IPS-18c (cell line): ENCODE data around the gene PMP22.

Experiments used
- H3K4me3 ChIP-seq: 2 replicates; pipeline ENCODE4 v1.7.0; 2013; ENCODE audit warnings: low read depth, mild to moderate bottlenecking, low read length, moderate library complexity; ENCODE audit not compliant: insufficient read depth
- H3K9me3 ChIP-seq: one replicate; pipeline ENCODE4 v1.6.1; 2013; ENCODE audit warnings: mild to moderate bottlenecking, low read length, moderate library complexity; ENCODE audit not compliant: control insufficient read depth, insufficient read depth

Gene PMP22

GRCh38 chr17:15284107-15284506, 19.0 kb upstream of the PMP22 start:
- Histone ChIP-seq H3K4me3 (no peak overlapping the region), H3K9me3 (no peaks in the 10 kb centered on the region)

DNA sequence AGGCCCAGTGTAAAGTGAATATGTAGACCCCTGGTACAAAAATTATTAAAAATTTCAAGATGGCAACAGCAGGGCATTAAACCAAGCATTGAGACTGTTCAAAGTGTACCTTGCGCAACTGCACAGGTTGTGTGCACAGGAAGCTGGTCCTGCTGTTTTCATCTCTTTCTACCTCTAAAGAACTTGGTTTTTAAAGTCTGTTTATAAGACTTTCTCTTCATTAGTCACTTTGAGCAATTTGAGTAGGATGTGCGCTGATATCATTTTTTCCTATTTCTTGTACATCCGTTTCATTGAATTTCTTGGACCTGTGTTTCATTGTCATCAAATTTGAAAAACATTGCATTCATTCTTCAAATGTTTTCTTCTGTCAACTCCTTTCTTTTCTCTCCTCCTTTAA, 16.8 kb upstream of the PMP22 start:
- Histone ChIP-seq H3K9me3 (no peaks in the 10 kb centered on the region), H3K4me3 (no peak overlapping the region)

DNA sequence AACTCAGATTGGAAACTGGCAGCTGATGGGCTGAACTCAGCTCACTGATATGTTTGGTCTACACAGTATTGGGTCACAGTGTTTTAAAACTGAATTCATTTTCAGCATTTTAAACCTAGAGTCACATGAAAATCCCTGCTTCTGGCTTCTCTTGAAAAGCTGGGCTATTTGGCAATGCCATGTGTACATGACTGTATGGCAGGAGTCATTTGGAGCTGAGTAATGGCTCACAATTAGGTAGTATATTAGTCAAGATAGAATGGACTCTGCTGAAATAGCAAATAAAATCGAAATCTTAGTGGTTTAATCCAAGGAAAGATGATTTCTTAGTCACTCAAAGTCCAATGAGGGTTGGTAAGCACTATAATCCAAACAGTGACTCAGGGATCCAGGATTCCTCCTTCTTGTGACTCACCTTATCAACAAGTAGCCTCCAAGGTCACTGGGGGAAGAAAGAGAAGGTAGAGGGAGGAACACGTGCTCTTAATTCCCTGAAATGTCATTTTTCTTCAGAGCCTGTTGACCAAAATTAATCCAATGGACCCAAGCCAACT, 13.9 kb upstream of the PMP22 start:
- no peaks in the 10 kb centered on the region for H3K9me3 ChIP-seq
- no peak overlapping the region for H3K4me3 ChIP-seq

DNA sequence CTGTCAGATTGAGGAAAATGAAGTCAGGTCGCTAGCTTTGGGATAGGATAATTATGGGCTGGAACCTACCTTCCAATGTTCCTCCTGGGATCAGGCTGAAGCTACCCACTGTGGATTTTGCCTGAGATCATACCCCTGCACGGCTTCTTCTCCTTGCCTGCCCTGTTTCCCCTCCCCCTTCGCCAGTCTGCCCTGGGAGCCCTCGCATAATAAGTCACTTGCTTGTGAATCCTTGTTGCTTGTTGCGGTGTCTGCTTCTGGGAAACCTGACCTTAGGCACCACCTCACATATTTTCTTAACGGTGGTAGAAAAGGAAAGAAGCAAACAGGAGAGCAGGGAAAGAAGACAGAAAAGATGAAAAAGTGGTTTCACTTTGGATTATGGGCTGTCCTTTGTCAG, 13.3 kb upstream of the PMP22 start:
- Histone ChIP-seq H3K4me3 (no peak overlapping the region), H3K9me3 (no peaks in the 10 kb centered on the region)

DNA sequence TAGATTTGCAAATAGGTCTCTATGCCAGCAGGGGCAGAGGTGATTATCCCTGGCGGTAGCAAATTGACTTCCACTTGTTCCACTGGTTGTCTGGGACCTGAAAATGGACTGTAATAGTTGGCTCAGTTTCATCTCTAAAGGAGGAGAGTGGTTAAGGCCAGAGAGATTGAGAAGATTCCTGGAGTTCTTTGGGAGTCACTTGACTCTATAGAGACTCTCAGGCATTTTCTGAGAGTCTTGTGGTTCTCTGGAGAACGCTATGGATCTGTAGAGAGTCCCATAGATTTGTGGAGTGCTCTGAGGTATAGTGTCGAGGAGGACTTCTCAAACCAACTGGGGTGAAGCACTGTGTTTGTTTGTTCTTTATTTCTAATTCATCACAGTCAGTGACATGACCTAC, 8.9 kb upstream of the PMP22 start:
- Histone ChIP-seq H3K9me3 (no peaks in the 10 kb centered on the region), H3K4me3 (no peak overlapping the region)

DNA sequence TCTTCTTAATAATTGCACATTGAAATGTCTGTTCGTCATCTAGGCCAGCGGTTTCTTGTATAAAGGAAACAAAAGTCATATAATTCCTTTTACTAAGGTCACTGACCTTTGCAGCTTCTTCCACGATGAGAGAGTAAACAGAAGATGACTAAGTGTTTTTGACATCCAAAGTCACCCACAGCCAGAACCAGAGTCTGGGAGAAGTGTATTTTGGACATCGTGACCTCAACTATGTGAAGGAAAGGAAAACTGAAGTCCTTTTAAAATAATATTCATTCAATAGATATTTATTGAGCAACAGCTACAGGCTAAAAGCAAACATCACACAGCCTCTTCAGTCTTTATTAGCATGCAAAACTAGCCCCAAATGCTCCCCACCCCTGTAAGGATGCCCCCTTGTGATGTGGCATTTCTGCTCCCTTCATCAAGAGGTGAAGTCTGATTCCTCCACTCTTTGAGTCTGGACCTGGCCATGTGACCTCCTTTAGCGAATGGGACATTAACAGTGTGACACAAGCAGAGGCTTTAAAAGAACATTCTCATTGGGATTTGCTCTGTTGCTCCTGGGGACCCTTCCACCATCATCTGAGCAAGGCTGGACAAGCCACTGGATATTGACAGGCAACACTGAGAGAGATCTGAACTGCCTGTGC, 8.1 kb upstream of the PMP22 start:
- H3K9me3 ChIP-seq: no peaks in the 10 kb centered on the region
- H3K4me3 ChIP-seq: no peak overlapping the region

DNA sequence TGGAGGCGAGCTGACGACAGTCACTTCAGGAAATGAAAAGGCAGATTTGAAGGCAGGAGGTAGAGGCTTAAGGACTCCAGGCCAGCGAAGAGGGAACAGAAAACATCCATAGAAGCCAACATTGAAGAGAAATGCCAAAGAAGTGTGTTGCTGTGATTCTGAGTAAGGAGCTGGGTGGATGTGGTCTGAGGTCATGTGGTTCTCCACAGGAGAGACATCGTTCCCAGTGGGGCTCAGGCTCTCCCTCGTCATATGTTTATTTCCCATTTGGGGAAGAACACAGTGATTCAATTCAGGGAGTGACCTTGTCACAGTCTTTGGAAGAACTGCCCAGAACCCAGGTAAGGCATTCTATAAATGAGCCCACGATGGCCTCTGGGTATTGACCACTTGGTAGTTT, 6.6 kb upstream of the PMP22 start:
- peaks cover under 1% of the 10 kb centered on the region for H3K9me3 ChIP-seq
- no peak overlapping the region for H3K4me3 ChIP-seq

DNA sequence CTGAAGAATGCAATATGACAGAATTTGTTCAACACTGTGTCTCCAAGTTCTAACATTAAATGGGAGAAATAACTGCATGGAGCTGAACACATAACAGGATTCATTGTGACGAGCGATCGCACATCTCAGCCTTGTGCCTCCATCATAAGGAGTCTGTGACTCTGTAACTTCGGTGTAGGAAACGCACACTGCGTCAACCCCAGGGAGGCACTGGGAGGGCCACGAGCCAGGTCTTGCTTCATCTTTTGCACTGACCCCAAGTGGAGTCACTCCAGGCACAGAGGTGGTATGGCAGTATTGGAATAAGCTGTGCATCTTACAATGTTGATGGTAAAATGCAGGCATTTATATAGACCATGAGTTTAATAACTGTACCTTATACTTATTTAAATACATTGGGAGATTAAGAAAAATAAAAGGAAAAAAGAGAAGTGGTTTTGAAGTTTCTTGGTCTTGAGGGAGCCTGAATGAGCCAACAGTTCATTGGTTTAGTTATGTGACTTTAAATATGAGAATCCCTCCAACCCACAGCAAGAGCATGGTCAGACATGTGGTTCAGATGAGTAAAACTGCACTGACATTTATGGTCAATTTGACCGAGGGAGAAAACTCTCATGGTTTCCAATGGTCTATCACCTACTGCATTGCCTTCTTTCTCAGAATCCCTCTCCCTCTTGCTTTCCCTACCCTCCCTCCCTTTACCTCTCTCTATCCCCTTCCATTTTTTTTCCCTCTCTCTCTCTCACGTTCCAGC, 5.7 kb upstream of the PMP22 start:
- Histone ChIP-seq H3K9me3 (peaks cover 2% of the 10 kb centered on the region), H3K4me3 (no peak overlapping the region)

DNA sequence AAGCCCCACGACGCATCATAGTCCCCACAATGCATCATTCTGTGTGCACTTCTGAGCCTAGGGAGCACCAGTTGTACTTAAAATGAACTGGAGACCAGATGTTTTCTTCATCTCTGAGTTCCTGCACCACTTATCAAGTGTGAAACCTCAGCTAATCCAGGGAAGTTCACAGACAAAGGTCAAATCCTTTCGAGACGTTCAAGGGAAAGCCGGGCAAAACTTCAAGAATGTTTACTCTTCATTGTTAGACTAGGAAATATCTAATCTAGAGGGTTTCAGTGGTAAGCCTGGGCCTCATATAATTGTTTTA, 4.6 kb upstream of the PMP22 start:
- H3K9me3 ChIP-seq: peaks cover 2% of the 10 kb centered on the region
- H3K4me3 ChIP-seq: no peak overlapping the region

DNA sequence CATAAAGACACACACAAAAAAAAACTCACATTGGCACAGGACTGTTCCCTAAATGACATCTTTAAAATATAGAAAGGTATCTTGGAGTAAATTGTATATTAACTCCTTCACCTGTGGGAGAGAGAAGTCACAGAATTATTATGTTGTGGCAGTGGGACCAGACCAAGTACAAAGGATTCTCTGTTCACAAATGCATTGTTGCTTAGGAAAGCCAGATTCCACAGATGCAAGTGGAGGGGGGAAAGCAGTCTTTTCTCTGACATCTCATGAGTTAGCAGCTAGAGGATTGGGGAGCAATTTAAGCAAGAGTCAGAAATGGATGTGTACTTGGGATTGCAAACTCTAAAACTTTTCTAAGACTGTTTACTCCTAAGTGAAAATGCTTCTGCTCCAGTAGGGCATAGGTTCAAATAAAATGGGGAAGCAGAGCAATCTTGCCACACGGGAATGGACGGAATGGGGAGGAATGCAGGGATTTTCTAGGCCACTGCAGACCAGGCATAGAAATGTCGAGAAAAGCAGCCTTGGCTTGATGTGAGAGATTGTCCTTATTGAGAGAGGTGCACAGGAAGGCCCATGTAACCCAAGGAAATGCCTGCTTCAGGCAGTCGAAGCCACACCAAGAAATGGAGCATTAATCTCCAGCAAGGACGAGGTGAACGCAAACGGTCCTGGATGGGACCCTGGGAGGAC, 4.1 kb upstream of the PMP22 start:
- H3K4me3 ChIP-seq: no peak overlapping the region
- H3K9me3 ChIP-seq: peaks cover 2% of the 10 kb centered on the region

DNA sequence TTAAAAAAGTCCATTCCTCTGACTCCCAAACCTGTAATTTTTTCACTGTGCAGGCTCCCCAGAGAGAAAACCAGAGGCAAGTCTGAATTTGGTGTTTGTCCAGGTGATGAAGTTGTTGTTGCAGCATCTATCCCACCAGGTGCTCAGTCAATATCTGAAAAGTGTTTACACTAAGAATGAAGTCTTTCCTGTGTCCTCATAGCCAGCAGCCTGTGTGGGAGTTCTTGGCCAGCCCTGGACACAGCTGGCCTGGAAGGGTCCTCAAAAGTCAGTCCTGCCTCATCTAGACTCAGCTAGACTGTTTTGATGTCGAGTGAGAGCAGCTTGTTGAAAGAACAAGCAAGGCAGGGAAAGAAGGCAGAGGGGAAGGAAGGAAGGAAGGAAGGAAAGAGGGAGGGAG, 3.3 kb upstream of the PMP22 start:
- Histone ChIP-seq H3K4me3 (no peak overlapping the region), H3K9me3 (peaks cover 2% of the 10 kb centered on the region)

GRCh38 chr17:15267996-15268395, 2.9 kb upstream of the PMP22 start:
- peaks cover 2% of the 10 kb centered on the region for H3K9me3 ChIP-seq
- no peak overlapping the region for H3K4me3 ChIP-seq

DNA sequence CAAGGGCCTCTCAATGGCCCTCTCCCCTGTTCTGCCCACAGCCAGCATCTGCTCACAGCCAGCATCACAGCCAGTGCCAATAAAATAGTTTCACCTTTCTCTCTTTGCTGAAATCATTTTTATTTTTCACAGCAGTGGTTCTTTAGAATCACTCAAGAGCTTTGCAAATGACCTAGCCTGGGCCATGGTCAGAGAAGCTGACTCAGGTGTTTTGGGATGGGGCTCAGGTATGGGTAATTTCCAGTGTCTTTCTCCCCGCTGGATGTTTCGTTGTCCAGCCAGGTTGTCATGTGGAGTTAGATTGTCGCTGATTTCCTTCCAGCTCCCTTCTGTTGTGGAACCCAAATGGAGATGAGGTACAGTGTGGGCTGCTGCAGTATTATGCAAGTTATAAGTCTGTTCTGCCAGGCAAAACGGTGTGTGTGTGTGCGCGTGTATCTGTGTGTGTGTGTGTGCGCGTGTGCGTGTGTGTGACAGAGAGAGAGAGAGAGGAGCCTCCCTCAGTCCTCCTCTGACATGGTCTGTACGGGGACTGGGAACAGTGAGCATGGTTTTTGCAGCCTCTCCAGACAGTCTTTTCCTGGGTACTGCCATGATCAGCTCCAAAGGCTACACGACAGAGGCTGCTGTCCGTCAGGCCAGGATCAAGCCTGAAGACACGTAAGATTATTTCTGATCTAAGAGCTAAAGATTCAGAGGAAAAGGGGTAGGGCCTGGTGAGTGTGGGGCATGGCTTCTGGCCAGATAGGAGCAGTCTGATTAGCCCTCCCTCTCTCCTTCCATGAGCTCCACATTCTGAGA, 1.4 kb upstream of the PMP22 start:
- no peak overlapping the region for H3K4me3 ChIP-seq

DNA sequence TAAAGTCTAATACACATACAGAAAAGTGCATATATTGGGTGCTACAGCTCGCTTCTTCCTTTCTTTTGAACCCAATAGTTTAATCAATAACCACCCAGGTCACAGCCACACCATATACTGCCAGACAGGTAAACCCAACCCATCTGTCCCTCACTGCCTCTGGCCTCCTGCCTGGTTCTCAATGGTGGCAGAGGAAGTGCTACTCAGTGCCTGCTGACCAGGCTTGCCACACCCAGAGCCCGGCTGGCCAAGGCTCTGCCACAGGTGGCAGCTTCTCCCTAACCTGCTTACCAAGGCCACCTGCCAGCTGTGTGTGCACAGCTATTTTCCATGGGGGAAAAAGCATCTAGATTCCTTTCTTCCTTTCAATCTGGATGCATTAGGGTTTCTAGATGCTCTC, 584 bp downstream of the PMP22 start:
- Histone ChIP-seq H3K9me3 (peaks cover 2% of the 10 kb centered on the region), H3K4me3 (no peak overlapping the region)

More for the DNA sequence above, 1.4 kb upstream of the PMP22 start:
- peaks cover 2% of the 10 kb centered on the region for H3K9me3 ChIP-seq

GRCh38 chr17:15263680-15264079, 1.4 kb downstream of the PMP22 start:
- H3K4me3 ChIP-seq: no peak overlapping the region; the same call in 1 of the 2 replicates
- H3K9me3 ChIP-seq: peaks cover 2% of the 10 kb centered on the region

DNA sequence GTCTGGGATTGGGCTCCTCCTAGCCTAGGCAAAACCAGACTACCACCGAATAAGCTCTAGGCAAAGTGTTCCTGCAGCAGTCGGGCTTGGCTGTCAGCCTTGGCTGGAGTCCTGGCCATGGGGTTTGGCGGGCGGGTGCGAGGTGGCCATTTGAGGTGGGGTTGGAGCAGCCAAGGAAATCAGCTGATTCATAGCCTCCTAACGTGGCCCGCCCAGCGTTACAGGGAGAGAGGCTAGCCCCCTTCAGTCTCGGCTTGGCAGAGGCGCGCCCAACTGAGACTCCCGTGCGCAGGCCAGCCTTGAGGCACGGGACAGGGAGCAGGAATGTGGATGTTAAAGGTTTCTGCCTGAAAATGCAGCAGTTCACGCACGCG, 1.9 kb downstream of the PMP22 start:
- peaks cover 2% of the 10 kb centered on the region for H3K9me3 ChIP-seq
- H3K4me3 ChIP-seq: peak overlapping the region; percentile 64
